PC-9 (cell line): Measurements from ENCODE around the gene HINT1. TPM values are rescaled to one million over a fixed set of nuclear protein-coding genes. Genes with fewer than 3 reads are reported as not detected.

Experiments used
- BruUV-seq: library from RNA; stranded (reverse); fragments of 400-500 nt; replicated peaks from 2 replicates; lab custom pipeline; 2021; lab: Mats Ljungman, UMichigan
- CTCF ChIA-PET: fragments of 300-600 bp; sonication (Branson Sonifier 250); formaldehyde crosslinking; loops from one replicate; lab custom pipeline; 2022; ENCODE audit warnings: antibody characterized with exemption; lab: Charles Lee
- POLR2A ChIA-PET: fragments of 300-600 bp; sonication (Branson Sonifier 250); formaldehyde crosslinking; loops from one replicate; lab custom pipeline; 2022; ENCODE audit warnings: antibody characterized with exemption; ENCODE audit not compliant: unreplicated experiment; lab: Charles Lee
- DNase-seq, 2 experiments: peaks; one replicate each; pipeline versions ENCODE4 v3.0.0 to v3.0.0-alpha.2; 2015 to 2022; ENCODE audit warnings: mixed read lengths in 1 of 2
- H2AFZ ChIP-seq: fragments of 200-600 bp; sonication (generic); 2 replicates; pipeline ENCODE4 v1.8.1; 2017; ENCODE audit warnings: antibody characterized with exemption
- H3F3A ChIP-seq: fragments of 200-600 bp; sonication (generic); 2 replicates; pipeline ENCODE4 v1.8.1; 2017; ENCODE audit warnings: antibody characterized with exemption, mild to moderate bottlenecking, low read depth; ENCODE audit not compliant: insufficient read depth
- H3K27ac ChIP-seq: fragments of 200-600 bp; sonication (generic); 2 replicates; pipeline ENCODE4 v1.6.1; 2016; ENCODE audit warnings: mixed run types
- H3K27me3 ChIP-seq: fragments of 200-600 bp; sonication (generic); 2 replicates; pipeline ENCODE4 v1.6.1; 2016; ENCODE audit warnings: low read depth, mixed run types; ENCODE audit not compliant: insufficient read depth
- H3K36me3 ChIP-seq: fragments of 200-600 bp; sonication (generic); 2 replicates; pipeline ENCODE4 v1.6.1; 2016; ENCODE audit warnings: low read depth, mixed run types
- H3K4me1 ChIP-seq: fragments of 200-600 bp; sonication (generic); replicated peaks from 2 replicates; pipeline ENCODE4 v1.6.1; 2016; ENCODE audit warnings: mixed run types; ENCODE audit not compliant: insufficient read depth
- H3K4me2 ChIP-seq: fragments of 200-600 bp; sonication (generic); 2 replicates; pipeline ENCODE4 v1.6.1; 2017; ENCODE audit warnings: mixed run types
- H3K4me3 ChIP-seq: fragments of 200-600 bp; sonication (generic); 2 replicates; pipeline ENCODE4 v1.6.1; 2016; ENCODE audit warnings: mixed run types
- H3K79me2 ChIP-seq: fragments of 200-600 bp; sonication (generic); 2 replicates; pipeline ENCODE4 v1.6.1; 2017; ENCODE audit warnings: low read depth, mixed run types
- H3K9me2 ChIP-seq: fragments of 200-600 bp; sonication (generic); 2 replicates; pipeline ENCODE4 v1.8.1; 2017; ENCODE audit warnings: mild to moderate bottlenecking; ENCODE audit not compliant: insufficient read depth
- H3K9me3 ChIP-seq: fragments of 200-600 bp; sonication (generic); 2 replicates; pipeline ENCODE4 v1.8.1; 2016; ENCODE audit warnings: low read depth; ENCODE audit not compliant: insufficient read depth
- H4K20me1 ChIP-seq: fragments of 200-600 bp; sonication (generic); 2 replicates; pipeline ENCODE4 v1.8.1; 2017; ENCODE audit not compliant: insufficient read depth
- CTCF ChIP-seq: fragments of 200-600 bp; sonication (generic); conservative IDR thresholded peaks from 2 replicates; pipeline ENCODE4 v1.6.1; 2017; ENCODE audit warnings: mixed run types, antibody characterized with exemption, mild to moderate bottlenecking, moderate library complexity
- EZH2 ChIP-seq: fragments of 200-600 bp; sonication (generic); IDR thresholded peaks from 2 replicates; pipeline ENCODE4 v1.8.0; 2017; ENCODE audit warnings: antibody characterized with exemption, low read depth
- intact Hi-C: fragments of 100-400 bp; cut with micrococcal nuclease; formaldehyde crosslinking; loops from one replicate; pipeline ENCODE4 v1.10.0; 2022; ENCODE audit not compliant: unreplicated experiment
- total RNA-seq: library from RNA; stranded (reverse); gene quantifications from 2 replicates; pipeline ENCODE4 v1.2.3, GENCODE V29; 2021

Gene HINT1
- total RNA-seq, 1 experiment from 2014 or later: 262 TPM

GRCh38 chr5:131209175-131209505 lies 44.1 kb upstream of the HINT1 start:
- TF ChIP-seq CTCF (no peak), EZH2 (no peak)
- BruUV-seq: no TSS peak
- Histone ChIP-seq H3K79me2 (no peaks in the 10 kb centered on the region), H3F3A (peaks cover 3% of the 10 kb centered on the region; the same call in 1 of the 2 replicates), H3K9me3 (no peaks in the 10 kb centered on the region), H3K4me3 (no peak overlapping the region), H2AFZ (no peak overlapping the region), H3K4me1 (no peaks in the 10 kb centered on the region), H3K27me3 (no peaks in the 10 kb centered on the region), H3K36me3 (no peaks in the 10 kb centered on the region), H3K27ac (no peak overlapping the region), H3K4me2 (no peak overlapping the region), H4K20me1 (no peaks in the 10 kb centered on the region), H3K9me2 (no peaks in the 10 kb centered on the region)
- DNase-seq: no peak
- intact Hi-C loops: no loop called here
- ChIA-PET CTCF (no interaction called here), POLR2A (no interaction called here)

GRCh38 chr5:131206772-131207171 lies 41.7 kb upstream of the HINT1 start:
- H3F3A ChIP-seq: peaks cover 3% of the 10 kb centered on the region; the same call in 1 of the 2 replicates
- no TSS peak for BruUV-seq
- CTCF ChIA-PET: interaction anchor here (0.6 kb wide), 1 partner anchor 60 kb away, joined by 3 read pairs; no protein-coding TSS in a partner anchor

GRCh38 chr5:131206061-131206460 lies 41.0 kb upstream of the HINT1 start:
- no peak overlapping the region for H3K27ac ChIP-seq
- no peak overlapping the region for H3K4me2 ChIP-seq
- H3K4me3 ChIP-seq: no peak overlapping the region
- H3K4me1 ChIP-seq: no peaks in the 10 kb centered on the region
- ChIA-PET CTCF (interaction anchor here (0.5 kb wide), 1 partner anchor 16 kb away, joined by 5 read pairs; no protein-coding TSS in a partner anchor), POLR2A (no interaction called here)
- H3K36me3 ChIP-seq: no peaks in the 10 kb centered on the region
- no TSS peak for BruUV-seq
- no peaks in the 10 kb centered on the region for H4K20me1 ChIP-seq
- H3K27me3 ChIP-seq: no peaks in the 10 kb centered on the region
- peaks cover 3% of the 10 kb centered on the region; the same call in 1 of the 2 replicates for H3F3A ChIP-seq
- no peaks in the 10 kb centered on the region for H3K9me2 ChIP-seq
- DNase-seq: no peak
- H3K79me2 ChIP-seq: no peaks in the 10 kb centered on the region
- TF ChIP-seq EZH2 (no peak), CTCF (no peak)
- H3K9me3 ChIP-seq: no peaks in the 10 kb centered on the region
- no peak overlapping the region for H2AFZ ChIP-seq
- intact Hi-C loops: no loop called here

More at GRCh38 chr5:131206772-131207171, 41.7 kb upstream of the HINT1 start:
- intact Hi-C loops: no loop called here
- no peaks in the 10 kb centered on the region for H3K9me3 ChIP-seq
- no peak overlapping the region for H3K4me3 ChIP-seq
- no peaks in the 10 kb centered on the region for H3K79me2 ChIP-seq
- POLR2A ChIA-PET: no interaction called here
- no peak overlapping the region for H3K27ac ChIP-seq
- H3K4me2 ChIP-seq: no peak overlapping the region
- no peak for DNase-seq
- no peaks in the 10 kb centered on the region for H4K20me1 ChIP-seq
- no peak for TF ChIP-seq CTCF
- TF ChIP-seq EZH2: no peak
- H3K27me3 ChIP-seq: no peaks in the 10 kb centered on the region
- no peaks in the 10 kb centered on the region for H3K9me2 ChIP-seq
- no peak overlapping the region for H2AFZ ChIP-seq
- no peaks in the 10 kb centered on the region for H3K4me1 ChIP-seq
- no peaks in the 10 kb centered on the region for H3K36me3 ChIP-seq
